ENCODE results near the gene TMEM143.

The TMEM143 gene

DNA sequence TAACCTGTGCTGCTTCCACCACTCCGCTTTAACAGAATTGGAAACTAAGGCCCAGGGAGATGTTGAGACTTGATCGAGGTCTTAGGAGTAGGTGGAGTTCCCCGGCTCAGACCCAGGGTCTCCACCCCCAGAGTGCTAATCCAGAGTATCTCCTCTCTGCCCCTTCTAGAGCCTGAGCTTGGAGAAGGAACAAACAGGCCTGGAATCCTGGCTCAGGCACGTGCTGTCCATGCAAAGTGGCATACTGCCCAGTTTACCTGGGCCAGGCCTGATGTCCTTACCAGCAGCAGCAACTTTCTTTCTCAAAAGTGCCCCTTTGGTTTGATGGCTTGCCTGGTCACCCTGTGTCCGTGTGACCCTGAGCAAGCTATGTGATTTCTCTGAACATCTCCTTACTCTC lies 4.1 kb upstream of the TMEM143 start:
- no peak for DNase-seq (ENCODE audit: low read depth)
- H3K4me3 ChIP-seq (ENCODE audit: low read depth, low read length), result no peak overlapping the region
- no peak for TF ChIP-seq CTCF (IDR thresholded peaks at IDR 0.05; ENCODE audit: insufficient read depth, low read depth, low read length, missing control alignments)

GRCh38 chr19:48365602-48366001 lies 1.9 kb upstream of the TMEM143 start:
- no peak overlapping the region for H3K4me3 ChIP-seq (ENCODE audit: low read depth, low read length)
- TF ChIP-seq CTCF (IDR thresholded peaks at IDR 0.05; ENCODE audit: insufficient read depth, low read depth, low read length, missing control alignments), result no peak
- no peak for DNase-seq (ENCODE audit: low read depth)

DNA sequence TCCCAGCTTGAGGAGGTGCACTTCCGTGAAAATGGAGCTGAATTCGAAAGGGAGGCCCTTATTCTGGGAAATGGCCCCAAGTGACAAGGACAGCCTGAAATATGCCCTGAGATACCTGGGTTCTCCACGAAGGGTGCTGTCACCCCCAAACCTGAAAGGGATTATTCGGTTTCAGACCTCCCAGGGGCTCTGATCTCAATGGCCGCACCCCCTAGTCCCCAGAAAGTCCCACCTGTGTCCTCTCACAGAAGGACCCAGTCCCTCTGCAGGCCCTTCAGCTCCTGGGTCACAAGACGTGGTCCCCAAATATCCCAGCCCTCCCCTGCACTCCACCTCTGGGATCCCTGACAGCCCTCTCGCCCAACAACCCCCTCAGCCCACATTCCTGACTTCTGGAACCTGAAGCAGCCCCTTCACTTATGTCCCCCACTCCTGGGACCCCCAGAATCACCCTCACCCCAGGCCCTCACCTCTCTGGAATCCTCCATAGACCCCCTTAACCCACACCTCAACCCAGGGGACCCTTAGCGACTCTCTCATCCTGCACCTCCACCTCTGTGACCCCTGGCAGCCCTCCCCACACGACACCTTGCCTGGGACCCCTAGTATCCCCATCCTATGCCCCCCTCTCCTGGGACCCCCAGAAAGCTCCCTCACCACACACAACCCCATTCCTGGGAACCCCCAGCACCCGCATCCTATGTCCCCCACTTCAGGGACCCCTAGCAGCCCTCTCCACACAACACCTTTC lies 1.0 kb upstream of the TMEM143 start:
- DNase-seq (ENCODE audit: low read depth), result no peak
- H3K4me3 ChIP-seq (ENCODE audit: low read depth, low read length), result peak overlapping the region; percentile 60
- TF ChIP-seq CTCF (IDR thresholded peaks at IDR 0.05; ENCODE audit: insufficient read depth, low read depth, low read length, missing control alignments), result no peak

- DNase-seq (ENCODE audit: low read depth), result no peak
- TF ChIP-seq CTCF (IDR thresholded peaks at IDR 0.05; ENCODE audit: insufficient read depth, low read depth, low read length, missing control alignments), result no peak
- peak overlapping the region; percentile 87 for H3K4me3 ChIP-seq (ENCODE audit: low read depth, low read length)
Observed at GRCh38 chr19:48363500-48363809, 285 bp downstream of the TMEM143 start.

GRCh38 chr19:48362716-48363499 lies 832 bp downstream of the TMEM143 start:
- H3K4me3 ChIP-seq (ENCODE audit: low read depth, low read length), result peak overlapping the region; percentile 87
- no peak for TF ChIP-seq CTCF (IDR thresholded peaks at IDR 0.05; ENCODE audit: insufficient read depth, low read depth, low read length, missing control alignments)
- peak; percentile 96 for DNase-seq (ENCODE audit: low read depth)

GRCh38 chr19:48361912-48362311 lies 1.8 kb downstream of the TMEM143 start:
- no peak for TF ChIP-seq CTCF (IDR thresholded peaks at IDR 0.05; ENCODE audit: insufficient read depth, low read depth, low read length, missing control alignments)
- no peak overlapping the region for H3K4me3 ChIP-seq (ENCODE audit: low read depth, low read length)
- no peak for DNase-seq (ENCODE audit: low read depth)

Data from GM12865 (cell line).